ENCODE results near the gene MARCKS. TPM values are rescaled to one million over a fixed set of nuclear protein-coding genes. Genes with fewer than 3 reads are reported as not detected.

Gene MARCKS
- polyA plus RNA-seq (2011; rRNA removed) (28.2 and 39.4 TPM in 2 replicates), polyA plus RNA-seq (2017; fragmentation: RNase III; extraction: RNeasy Plus Mini Kit Qiagen cat#74134 plus additional on column Dnase treatment) (20.2 to 26.3 TPM (median 21.2 TPM) in 3 replicates), polyA minus RNA-seq (2011; rRNA and poly(A)+ RNA removed) (9.8 TPM in 2 replicates)
- polyA plus RNA-seq (2012; cell fraction: cytosol; rRNA removed): 7.2 and 9.1 TPM in 2 replicates
- polyA plus RNA-seq (2012; cell fraction: nucleus; rRNA removed): 13.3 and 13.9 TPM in 2 replicates

- H3K4me1 ChIP-seq: peaks cover 9% of the 10 kb centered on the region; the same call in 2 of the 3 replicates
- FAIRE-seq: no peak
- peak within 1 kb of the TSS; percentile 90 for H3K4me2 ChIP-seq
- ChIA-PET POLR2A (interaction anchor here (0.7 to 1.5 kb wide), 2 partner anchors 214 to 224 kb away, joined by 3 to 13 read pairs; no protein-coding TSS in a partner anchor), CTCF (no interaction called here)
- WGBS (ENCODE audit: missing lambda C conversion rate): 2% methylated on average over 48 of the region's 49 CpGs
- no peaks in the 10 kb centered on the region for H3K9me3 ChIP-seq
- peak within 1 kb of the TSS; percentile 95 to 99 for H3K27ac ChIP-seq
- peak within 1 kb of the TSS; percentile 98 for H3K4me3 ChIP-seq
- peak; percentile 47 to 70 for ATAC-seq
- DNase-seq (ENCODE audit: low read depth in 1 of 2, low spot score in 1 of 2): peak; percentile 50 to 80
- TF ChIP-seq CTCF (IDR thresholded peaks at IDR 0.05) (no peak), FOSL2 (IDR thresholded peaks at IDR 0.05) (no peak), FOSL2 (CRISPR knock-in tag; IDR thresholded peaks at IDR 0.05) (no peak), RAD21 (conservative IDR thresholded peaks at IDR 0.05 in 1 of 2, IDR thresholded peaks at IDR 0.05 in 1 of 2) (0 out of 5 replicates have a peak, but pooled peaks of 1 of the 2 experiments have one; percentile 16), MAFK (IDR thresholded peaks at IDR 0.05; ENCODE audit: partially characterized antibody) (no peak), SMC3 (IDR thresholded peaks at IDR 0.05) (peak; percentile 4; the same call in 1 of the 3 replicates), HOXA7 (CRISPR knock-in tag; IDR thresholded peaks at IDR 0.05) (no peak), POLR2A (IDR thresholded peaks at IDR 0.05; ENCODE audit: low read length) (no peak), PBX3 (IDR thresholded peaks at IDR 0.05) (no peak), CHD4 (IDR thresholded peaks at IDR 0.05; ENCODE audit: borderline replicate concordance) (no peak), CBX2 (IDR thresholded peaks at IDR 0.05; ENCODE audit: borderline replicate concordance, low read depth) (no peak), ELK1 (IDR thresholded peaks at IDR 0.05; ENCODE audit: low read depth, low read length) (no peak), JUN (IDR thresholded peaks at IDR 0.05) (peak in 1 of 2 experiments; percentile 23; a peak in 1 of 5 replicates), ATOH8 (CRISPR knock-in tag; IDR thresholded peaks at IDR 0.05; ENCODE audit: low read depth) (no peak), NFE2L2 (conservative IDR thresholded peaks at IDR 0.05; ENCODE audit: low read length) (no peak), USF2 (IDR thresholded peaks at IDR 0.05) (no peak), CEBPB (IDR thresholded peaks at IDR 0.05) (no peak), HEYL (CRISPR knock-in tag; IDR thresholded peaks at IDR 0.05) (no peak), CHD2 (IDR thresholded peaks at IDR 0.05; ENCODE audit: low read length, partially characterized antibody) (no peak), PHF8 (IDR thresholded peaks at IDR 0.05; ENCODE audit: borderline replicate concordance, low read depth) (no peak; the same call in 1 of the 2 replicates), ESRRA (IDR thresholded peaks at IDR 0.05; ENCODE audit: borderline replicate concordance, low read length) (no peak), RFX5 (IDR thresholded peaks at IDR 0.05) (no peak), REST (IDR thresholded peaks at IDR 0.05) (no peak), HMGXB4 (CRISPR knock-in tag; IDR thresholded peaks at IDR 0.05; ENCODE audit: borderline replicate concordance) (no peak)
Observed at GRCh38 chr6:113856625-113857555, at the start of gene MARCKS. MARCKS (plus strand) TSS chr6:113857345; CDS start chr6:113857746, 401 bp downstream.

All from A549 (cell line).